HFF-Myc (cell line): ENCODE results near the gene VAMP2.
A peak's percentile ranks its signal among the peaks of the same experiment; 100 is the strongest.

ENCODE experiments used
- DNase-seq: peaks from one replicate; pipeline ENCODE4 v3.0.0-alpha.2; 2011; ENCODE audit warnings: low read depth; ENCODE audit errors: extremely low read depth
- H3K4me3 ChIP-seq: replicated peaks from 2 replicates; pipeline ENCODE4 v1.5.1; 2011; ENCODE audit warnings: low read depth, mild to moderate bottlenecking, control low read depth, low read length
- CTCF ChIP-seq: IDR thresholded peaks from 2 replicates; pipeline ENCODE4 v1.5.1; 2012; ENCODE audit warnings: mild to moderate bottlenecking, low read depth, low read length, control low read depth; ENCODE audit errors: missing control alignments

The VAMP2 gene

DNA sequence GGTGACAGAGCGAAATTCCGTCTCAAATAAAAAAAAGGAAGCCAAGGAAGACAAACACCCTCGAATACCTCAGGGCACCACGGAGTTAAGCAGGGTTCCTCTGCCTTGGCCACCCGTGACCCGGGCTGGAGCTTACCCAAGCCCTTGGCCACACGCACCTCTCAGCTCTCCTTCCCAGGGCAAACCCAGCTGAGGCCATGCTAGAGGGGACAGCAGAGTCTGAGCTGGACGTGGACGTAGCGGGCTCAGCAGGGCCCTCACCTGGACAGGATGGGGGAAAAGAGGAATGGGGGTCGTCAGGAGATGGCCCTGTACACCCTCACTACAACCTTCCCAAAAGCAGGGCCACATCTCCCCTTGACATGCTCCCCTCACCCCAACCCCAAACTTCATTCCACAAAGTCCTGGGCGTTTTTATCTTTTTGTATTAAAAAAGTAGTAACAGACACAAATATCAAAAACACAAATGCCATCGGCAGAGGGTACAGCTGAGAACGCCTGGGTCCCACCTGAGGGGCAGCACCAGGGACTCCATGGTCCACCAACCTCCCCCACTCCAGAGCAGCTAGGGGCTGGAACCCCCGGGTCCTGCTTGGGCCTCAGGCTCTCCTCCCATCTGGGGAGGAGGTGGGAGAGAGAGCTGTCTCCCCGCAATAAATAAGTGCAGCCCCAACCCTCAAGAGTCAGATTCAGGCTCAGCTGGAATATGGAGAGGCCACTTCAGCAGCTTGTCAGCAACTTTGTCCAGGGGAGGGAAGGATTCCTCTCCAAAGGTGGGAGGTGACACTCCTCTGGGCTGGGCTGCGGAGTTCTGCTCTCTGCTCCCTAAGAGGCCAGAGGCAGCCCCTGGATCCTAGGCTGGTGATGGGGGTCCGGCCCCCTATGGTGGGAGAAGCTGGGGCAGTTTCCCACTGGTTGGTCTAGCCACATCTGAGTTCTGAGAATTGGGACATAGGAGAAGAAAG lies 22.4 kb downstream of the VAMP2 start:
- TF ChIP-seq CTCF, result no peak
- no peak for DNase-seq
- H3K4me3 ChIP-seq, result no peak overlapping the region

DNA sequence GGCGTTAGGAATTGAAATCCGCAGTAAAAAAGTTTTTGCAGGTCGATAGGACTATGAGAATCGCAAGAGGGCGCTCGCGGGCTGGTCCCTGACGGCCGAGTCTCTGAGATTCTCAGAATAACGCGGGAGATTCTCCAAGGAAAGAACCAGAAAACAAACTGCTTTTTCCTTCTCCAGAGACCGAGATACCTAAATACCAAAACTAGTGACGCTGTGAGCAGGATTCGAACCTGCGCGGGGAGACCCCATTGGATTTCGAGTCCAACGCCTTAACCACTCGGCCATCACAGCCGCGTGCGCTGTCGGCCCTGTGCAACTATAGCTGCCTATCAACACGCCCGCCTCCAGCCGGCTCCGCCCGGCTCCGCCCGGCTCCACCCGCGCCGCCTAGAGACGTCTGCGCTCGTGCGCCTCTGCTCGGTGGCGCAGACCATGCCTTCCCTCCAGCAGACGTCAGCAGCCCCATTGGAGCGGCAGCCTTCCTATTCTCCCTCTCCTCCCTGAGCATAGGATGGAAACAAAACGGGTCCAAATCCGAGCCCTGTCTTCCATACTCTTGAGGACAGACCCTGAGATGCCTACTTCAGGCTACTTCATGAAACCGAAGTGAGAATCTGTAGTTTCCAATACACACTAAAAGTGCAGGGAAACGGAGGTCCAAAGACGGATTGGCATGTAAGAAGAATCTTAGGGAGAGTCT lies 23.9 kb downstream of the VAMP2 start:
- H3K4me3 ChIP-seq, result peak overlapping the region; percentile 59
- TF ChIP-seq CTCF, result peak; percentile 86
- DNase-seq, result peak; percentile 96

GRCh38 chr17:8138374-8138671 lies 24.4 kb downstream of the VAMP2 start:
- H3K4me3 ChIP-seq, result peak overlapping the region; percentile 45
- no peak for DNase-seq
- TF ChIP-seq CTCF, result no peak

DNA sequence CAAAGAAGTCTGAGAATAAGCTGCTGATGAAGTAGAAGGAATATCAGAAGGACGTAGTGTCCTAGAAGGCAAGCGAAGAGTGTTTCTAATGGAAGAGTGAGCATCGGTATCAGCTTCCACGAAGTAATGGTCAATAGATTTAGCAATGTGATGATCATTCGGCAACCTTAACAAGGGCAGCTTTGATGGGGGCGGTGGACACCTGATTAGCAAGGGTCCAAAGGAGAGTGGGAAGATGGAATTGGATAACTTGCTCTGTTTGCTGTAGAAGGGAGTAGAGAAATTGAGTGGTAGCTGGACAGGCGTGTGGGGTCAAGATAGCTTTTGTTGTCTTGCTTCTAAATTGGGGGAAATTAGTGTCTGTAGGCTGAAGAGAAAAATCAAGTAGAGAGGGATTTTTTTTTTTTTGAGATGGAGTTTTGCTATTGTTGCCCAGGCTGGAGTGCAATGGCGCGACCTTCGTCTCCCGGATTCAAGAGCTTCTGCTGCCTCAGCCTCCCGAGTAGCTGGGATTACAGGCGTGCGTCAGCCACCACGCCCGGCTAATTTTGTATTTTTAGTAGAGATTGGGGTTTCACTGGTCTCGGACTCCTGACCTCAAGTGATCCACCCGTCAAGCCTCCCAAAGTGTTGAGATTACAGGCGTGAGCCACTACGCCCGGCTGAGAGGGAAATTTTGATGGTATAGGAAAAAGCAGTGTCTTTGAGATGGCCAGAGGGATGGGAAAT lies 24.9 kb downstream of the VAMP2 start:
- no peak for DNase-seq
- peak overlapping the region; percentile 45 for H3K4me3 ChIP-seq
- TF ChIP-seq CTCF, result no peak

DNA sequence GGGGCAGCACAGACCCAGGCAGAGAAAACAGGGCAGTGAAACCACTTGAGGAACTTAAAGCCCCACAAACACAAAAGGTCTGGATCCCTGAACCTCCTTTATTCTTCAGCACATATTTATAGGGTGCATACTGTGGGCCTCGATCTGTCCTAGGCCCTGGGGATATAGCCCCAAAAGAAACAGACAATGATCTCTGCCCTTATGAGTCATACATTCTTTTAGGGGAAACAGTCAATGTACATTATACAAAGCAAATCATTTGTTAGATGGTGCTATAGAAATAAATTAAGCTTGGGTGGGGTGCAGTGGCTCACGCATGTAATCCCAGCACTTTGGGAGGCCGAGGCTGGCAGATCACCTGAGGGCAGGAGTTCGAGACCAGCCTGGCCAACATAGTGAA lies 28.8 kb downstream of the VAMP2 start:
- DNase-seq, result no peak
- no peak for TF ChIP-seq CTCF
- no peak overlapping the region for H3K4me3 ChIP-seq

DNA sequence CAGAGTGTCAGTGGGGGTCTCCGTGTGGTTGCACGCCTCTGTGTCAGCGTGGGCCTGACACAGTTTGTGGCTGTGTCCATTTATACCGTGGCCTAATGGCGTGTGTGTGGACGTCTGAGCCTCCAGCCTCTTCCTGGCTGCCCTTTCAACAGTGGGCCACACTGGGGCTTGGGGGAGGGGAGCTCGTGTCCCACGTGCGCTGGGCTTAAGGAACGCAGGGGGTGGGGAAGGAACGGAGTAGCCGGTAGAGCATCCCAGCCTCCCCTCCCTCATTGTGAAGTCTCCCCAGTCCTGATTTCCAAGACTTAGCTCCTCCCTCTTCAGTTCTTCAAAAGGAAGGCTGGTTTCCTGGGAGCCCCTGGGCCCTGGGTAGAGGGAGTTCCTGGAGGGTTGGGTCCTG lies 29.3 kb downstream of the VAMP2 start:
- H3K4me3 ChIP-seq, result no peak overlapping the region
- no peak for TF ChIP-seq CTCF
- DNase-seq, result no peak
